Loucy (cell line): ENCODE data around the gene KIFC1.

Experiments used
- CTCF ChIP-seq: fragments of 200-600 bp; sonication (generic); conservative IDR thresholded peaks from 2 replicates; pipeline ENCODE4 v1.5.1; 2014; ENCODE audit warnings: mild to moderate bottlenecking, antibody characterized with exemption, low read length
- EZH2phosphoT487 ChIP-seq: fragments of 200-600 bp; IDR thresholded peaks from 2 replicates; pipeline ENCODE4 v1.6.1; 2018; ENCODE audit warnings: antibody characterized with exemption, mild to moderate bottlenecking, moderate library complexity, borderline replicate concordance

GRCh38 chr6:33383427-33384185 is 8.0 kb upstream of the KIFC1 start:
- TF ChIP-seq CTCF: no peak
- TF ChIP-seq EZH2phosphoT487: no peak
